ENCODE results near the gene CCDC7. TPM values are rescaled to one million over a fixed set of nuclear protein-coding genes. Genes with fewer than 3 reads are reported as not detected.

CCDC7 gene
- total RNA-seq = 3.4 and 9.6 TPM in 2 replicates

GRCh38 chr10:32445740-32446535 is at the start of gene CCDC7:
CCDC7 (plus strand) TSS chr10:32446140; CDS start chr10:32451643, 5,503 bp downstream.

Other genes with a start within 250 kb of the CCDC7 start
- 9.8 and 12.8 TPM in 2 replicates for gene EPC1, start 99.0 kb upstream of the CCDC7 start, total RNA-seq